ENCODE results near the gene GPRC5B.

The GPRC5B gene

DNA sequence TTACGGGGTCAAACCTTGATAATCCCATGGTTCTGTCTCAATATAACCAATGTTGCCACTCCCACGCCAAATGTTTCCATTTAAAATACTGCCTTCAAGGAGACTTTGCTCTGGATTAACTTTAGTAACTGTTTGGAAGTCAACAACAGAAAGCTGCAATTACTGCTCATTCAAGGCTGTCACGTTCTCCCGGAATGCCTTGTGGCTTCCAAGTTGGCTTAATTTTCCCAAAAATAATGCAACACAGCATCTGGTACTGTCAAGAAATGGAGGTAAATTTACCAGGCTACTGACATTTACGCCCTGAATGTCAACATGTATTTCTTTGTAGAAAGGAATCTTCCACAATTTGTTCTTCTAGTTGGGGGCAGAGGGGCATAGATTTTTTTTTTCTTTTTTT is 38.2 kb downstream of the GPRC5B start:
- DNase-seq (ENCODE audit: low read depth in 1 of 2, low spot score in 1 of 2), result no peak

DNA sequence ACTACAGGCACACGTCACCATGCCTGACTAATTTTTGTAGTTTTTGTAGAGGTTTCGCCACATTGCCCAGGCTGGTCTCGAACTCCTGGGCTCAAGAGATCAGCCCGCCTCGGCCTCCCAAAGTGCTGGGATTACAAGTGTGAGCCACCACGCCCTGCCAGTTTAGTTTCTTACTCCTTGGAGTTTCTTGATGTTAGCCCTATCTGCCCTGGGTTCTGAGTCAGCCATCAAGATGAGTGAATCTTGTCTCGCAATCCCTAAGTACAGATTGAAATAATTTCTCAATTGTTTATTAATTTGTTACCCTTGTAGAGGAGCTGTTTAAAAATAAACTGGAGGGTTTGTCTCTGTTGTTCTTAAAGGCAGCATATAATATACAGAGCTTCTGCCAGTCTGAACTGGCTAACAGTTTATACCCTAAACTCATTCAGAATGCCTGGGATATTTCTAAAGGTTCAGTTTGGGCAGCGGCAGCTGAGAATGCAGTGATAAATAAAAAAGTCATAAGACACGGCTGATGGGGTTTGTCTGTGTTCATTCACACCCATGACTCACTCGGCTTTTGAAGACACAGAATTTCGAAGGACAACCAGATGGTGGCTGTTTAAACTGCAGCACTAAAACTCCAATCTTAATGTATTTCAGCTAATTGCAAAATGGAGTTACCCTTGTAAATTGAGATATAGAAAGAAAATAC is 39.6 kb downstream of the GPRC5B start:
- DNase-seq (ENCODE audit: low read depth in 1 of 2, low spot score in 1 of 2), result no peak

DNA sequence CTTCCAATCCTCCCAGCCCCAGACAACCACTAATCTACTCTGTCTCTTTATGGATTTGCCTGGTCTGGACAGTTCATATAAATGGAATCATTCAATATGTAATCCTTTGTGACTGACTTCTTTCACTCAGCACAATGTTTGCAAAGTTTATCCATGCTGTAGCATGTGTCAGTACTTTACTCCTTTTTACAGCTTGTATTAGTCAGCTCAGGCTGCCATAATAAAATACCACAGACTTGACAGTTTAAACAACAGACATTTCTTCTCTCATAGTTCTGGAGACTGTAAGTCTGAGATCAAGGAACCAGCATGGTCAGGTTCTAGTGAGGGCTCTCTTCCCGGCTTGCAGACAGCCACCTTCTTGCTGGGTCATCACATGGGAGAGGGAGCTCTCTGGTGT is 41.3 kb downstream of the GPRC5B start:
- DNase-seq (ENCODE audit: low read depth in 1 of 2, low spot score in 1 of 2), result no peak

DNA sequence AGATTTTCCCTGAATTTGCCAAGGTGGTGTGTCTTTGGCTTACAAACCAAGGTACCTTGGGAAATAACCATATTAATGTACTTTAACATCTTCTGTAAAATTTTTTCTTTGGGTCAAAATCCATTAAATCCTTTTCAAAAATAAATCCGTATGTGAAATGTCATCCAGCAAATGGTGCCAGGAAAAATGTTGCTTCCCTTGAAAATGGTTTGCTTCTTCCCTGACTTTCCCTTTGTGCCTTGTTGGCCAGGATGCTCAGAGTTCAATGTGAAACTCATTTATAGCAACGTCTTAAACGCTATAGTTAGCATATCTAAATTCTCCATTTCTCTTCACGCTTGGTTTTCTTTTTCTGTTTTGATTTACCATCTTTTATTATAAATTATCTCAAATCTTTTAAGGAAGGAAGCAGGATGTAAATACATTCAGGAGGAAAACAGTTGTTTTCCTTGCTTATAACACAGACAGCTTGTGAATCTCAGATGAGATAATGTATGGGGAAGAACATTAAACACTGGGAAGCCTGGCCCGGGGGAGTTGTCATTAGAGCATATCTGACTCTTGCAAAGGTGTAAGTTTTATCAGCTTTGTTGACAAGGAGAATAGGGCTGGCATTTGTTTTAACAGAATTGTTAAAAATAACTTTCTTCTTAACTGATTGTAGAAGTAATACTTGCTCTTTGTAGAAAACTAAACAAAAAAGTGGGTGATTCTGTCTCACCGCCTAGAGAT is 42.1 kb downstream of the GPRC5B start:
- DNase-seq (ENCODE audit: low read depth in 1 of 2, low spot score in 1 of 2), result no peak

DNA sequence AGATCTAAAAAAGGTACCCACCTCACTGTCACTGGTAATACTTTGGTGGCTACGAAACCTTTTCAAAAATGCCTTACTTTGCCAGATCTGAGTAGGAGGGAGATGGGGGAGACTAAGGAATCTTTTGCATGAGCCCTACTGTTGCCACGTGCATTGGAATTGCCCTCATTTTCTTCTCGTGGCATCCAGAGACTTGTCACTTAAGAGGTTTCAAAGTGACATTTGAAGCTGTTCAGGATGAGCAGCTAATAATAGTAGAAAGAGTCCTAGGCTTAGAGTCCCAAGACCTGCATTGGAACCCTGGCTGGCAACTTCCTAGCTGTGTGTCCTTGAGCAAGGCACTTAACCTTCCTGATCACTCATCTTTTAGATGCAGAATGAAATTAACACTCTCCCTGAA is 43.5 kb downstream of the GPRC5B start:
- no peak for DNase-seq (ENCODE audit: low read depth in 1 of 2, low spot score in 1 of 2)

DNA sequence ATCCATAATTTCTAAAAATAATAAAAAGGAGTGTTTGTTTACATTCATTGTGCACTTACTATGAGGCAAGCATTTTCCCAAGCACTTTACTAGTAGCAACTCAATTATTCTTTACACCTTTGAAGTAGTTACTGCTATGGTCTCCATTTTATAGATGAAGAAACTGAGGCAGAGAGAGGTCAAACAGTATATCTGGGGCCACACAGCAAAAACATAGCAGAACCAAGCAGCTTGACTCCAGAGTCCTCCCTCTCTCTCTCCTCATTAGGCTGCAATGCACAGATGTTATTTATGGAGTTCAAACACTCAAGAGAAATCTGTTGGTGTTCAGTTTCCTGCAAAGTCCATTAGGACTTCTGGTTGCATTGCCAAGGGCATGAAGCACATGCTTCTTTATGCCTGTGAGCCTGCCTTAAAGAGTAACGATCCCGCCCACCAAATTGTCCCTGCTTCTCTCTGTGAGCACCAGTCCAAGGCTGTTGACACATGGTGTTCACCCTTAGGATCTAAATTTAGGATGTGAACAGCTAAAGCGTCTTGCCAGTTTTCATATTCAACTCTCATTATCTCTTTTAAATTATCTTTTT is 44.0 kb downstream of the GPRC5B start:
- no peak for DNase-seq (ENCODE audit: low read depth in 1 of 2, low spot score in 1 of 2)

DNA sequence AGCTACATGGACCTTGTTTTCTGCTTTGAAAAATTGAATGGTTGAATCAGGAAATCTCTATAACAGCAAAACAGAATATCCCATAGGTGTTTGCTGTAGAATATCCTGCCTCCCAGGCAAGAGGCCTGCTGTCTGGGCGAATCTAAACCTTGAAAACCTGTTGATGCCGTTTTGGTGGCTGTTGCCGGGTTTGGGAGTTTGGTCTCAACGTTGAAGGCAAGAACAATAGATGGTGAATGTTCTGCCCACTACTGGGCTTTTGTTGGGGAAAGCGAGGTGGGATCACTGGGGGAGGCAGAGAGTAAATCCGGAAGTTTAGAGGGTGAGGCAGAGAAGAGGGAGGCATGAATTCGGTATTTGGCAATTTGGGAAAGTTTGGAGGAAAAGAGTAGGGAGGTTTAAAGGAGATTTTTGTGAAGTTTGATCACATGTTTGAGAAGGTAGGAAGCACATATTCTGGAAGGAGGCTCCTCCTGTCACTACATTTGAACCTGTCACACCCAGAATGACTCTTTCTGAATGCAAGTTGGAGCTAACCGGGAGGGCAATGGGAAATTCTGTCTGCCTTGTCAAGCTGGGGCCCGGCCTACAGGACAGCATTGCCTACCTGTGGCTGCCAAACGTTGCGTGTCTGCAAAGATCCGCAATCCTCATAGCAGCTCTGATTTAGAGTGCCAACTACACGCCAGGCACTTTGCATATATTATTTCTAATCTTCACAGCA is 46.5 kb downstream of the GPRC5B start:
- DNase-seq (ENCODE audit: low read depth in 1 of 2, low spot score in 1 of 2), result no peak

DNA sequence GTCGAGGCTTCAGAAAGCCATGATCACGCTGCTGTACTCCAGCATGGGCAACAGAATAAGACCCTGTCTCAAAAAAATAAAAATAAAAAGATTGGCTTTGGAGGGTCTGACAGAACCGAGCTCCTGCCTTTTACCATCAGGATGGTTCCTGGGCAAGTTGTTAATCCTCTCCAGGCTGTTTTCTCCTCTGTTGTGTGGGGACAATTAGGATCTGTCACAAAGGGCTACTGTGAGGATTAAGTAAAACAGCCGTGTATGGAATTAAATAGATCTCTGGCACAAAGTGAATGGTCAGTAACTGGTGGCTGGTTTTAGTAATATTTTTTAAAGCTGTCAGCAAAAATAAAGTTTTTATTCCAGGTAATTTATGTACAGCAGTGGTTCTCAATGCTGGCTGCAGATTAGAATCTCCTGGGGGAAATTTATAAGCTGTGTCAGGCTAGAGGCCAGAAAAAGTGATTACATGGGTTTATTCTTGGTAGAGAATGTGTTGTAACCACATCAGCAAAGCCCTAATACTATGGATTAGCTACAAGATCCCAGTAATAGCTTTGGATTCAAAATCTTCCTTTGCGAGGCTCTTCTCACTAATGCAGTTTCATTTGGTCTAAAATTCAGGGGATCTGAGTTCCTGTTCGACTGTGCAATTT is 47.2 kb downstream of the GPRC5B start:
- no peak for DNase-seq (ENCODE audit: low read depth in 1 of 2, low spot score in 1 of 2)

DNA sequence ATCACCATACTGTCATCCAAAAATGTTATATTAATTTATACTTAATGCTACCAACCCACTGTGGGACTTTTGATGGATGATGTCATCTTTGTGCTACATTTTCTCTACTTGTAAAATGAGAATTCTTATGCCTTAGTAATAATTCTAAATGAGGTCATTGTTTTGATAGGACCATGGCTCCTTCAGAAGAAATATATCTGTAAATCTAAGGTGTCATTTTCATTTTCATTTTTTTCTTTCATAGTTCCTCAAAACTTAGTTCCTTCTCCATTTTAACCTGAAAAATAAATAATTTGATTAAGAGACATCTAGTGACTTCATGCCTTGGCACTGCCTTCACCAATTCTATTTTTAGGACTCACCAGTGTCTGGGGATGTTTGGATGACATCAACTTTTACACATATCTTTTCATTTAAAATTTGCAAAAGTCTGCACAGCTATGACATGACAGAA is 48.7 kb downstream of the GPRC5B start:
- DNase-seq (ENCODE audit: low read depth in 1 of 2, low spot score in 1 of 2), result no peak

DNA sequence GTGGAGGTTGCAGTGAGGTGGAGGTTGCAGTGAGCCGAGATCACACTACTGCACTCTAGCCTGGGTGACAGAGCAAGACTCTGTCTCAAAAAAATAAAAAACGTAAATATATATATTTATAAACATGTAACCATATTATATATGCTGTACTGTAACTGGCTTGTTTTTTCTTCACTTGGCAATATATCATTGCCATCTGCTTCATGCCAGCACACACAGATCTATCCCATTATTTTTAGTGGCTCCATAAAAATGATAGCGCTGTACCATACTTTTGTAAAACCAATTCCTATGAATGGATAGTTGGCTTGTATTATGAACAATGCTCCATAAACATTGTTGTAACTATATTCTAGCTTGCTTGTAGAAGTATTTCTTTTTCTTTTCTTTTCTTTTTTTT is 49.5 kb downstream of the GPRC5B start:
- no peak for DNase-seq (ENCODE audit: low read depth in 1 of 2, low spot score in 1 of 2)

DNA sequence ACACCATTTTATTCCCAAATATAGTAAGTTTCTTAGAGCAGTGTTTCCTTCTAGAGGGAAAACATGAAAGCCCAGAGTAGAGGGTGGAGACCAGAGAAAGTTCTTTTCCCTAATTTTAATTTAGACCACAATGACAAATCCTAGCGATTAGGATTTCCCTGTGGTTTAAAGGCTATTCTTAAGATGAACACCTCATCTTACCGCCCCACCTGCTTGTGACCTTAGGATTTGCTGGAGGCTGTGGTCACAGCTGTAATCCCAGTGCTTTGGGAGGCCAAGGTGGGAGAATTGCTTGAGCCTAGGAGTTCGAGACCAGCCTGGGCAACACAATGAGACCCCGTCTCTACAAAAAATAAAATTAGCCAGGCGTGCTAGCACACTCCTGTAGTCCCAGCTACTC is 51.1 kb downstream of the GPRC5B start:
- no peak for DNase-seq (ENCODE audit: low read depth in 1 of 2, low spot score in 1 of 2)

DNA sequence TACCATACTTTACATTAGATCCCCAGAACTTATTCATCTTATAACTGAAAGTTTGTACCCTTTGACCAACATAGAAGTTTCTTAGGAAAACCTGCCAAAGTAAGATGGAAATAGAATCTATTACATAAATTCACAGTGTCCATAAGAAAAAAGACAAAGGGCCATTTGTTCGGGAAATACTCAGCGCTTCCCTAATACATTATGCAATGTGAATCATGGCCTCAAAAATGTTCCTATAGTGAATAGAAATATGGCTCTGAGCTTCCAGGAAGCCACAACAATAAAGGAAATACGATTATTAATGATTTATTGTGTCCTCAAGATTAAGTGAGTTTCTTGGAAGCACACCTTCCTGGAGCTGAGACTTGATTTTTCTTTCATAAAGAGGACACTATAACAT is 51.5 kb downstream of the GPRC5B start:
- no peak for DNase-seq (ENCODE audit: low read depth in 1 of 2, low spot score in 1 of 2)

DNA sequence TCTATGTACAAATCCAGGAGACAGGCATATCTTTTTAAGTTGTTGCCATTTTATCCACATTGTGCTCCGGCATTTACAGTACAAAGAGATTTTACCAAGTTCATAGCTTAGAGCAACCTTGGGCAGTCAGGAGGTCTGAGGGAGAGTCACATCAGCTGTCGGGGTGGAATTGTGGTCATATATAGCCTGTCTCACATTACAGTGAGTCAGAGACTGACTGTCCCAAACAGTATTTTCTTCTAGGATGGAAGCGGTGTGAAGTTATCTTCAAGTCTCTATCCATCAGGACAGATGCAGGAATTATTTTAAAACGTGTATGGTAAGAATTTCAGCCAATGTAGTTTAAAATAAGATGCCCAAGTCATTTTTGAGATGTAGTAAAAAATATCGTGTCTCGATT is 53.0 kb downstream of the GPRC5B start:
- DNase-seq (ENCODE audit: low read depth in 1 of 2, low spot score in 1 of 2), result no peak

DNA sequence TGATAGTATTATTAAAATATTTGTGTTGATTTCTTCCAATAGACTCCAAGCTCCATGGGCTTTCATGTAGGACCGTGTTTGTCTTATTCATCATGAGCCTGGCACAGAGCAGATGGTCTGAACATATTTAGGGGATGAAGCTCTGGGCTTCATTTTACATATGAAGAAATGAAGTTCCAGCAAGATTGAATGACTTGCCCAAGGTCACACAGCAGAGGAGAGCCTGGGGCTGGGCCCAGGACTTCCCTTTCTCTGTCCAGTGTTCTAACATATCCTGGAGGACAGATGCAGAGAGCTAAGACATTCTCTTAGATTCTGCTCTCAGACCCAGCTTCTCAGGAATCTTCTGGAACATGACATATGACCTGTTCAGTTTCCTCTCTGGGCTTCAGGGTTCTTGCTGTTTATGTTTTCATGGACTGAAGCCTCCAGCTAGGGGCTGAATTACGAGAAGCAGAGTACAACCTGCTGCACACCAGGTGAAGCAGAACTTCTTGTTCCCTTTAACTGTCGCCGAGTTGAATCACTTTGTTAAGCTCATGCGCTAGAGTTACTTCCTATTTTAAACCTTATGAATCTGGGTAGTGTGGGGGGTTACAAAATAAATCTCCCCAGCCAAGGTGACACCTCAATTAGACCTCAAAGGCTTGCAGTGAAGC is 53.6 kb downstream of the GPRC5B start:
- DNase-seq (ENCODE audit: low read depth in 1 of 2, low spot score in 1 of 2), result no peak

DNA sequence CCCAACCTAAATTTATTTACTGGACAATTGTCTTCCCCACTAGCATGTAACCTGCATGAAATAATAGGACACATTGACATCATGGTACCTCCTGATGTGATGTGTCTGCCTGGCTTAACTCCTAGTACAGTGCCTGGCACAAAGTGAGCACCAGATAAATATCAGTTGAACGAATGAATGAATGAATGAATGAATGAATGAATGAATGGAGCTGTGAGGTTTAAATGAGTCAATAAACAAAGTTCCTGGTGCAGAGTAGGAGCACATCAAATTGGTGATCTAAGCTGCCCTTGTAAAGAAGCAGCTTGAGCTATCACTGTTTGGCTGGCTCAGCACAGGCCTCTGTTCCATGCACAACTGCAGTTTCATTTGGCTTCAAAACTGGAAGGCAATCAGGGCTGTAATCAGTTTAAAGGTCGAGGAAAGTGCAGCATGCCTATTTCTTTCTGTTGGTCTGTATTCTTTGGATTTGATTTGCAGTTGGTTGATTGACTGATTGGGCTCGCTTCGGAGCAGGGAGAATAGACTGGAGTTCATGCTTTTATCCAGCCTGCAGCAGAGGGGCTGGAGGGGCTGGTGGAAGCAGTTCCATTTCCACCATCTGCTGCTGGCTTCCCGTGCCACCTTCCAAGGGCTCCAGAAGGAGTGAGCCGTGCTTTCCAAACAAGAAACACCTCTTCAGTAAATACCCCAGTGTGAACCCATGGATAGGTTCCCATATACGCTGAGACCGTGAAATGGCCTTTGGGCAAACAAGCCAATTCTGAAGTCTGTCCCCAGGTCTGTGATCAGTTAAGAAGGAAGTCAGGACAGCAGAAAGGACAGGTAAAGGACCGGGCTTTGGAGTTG is 54.6 kb downstream of the GPRC5B start:
- DNase-seq (ENCODE audit: low read depth in 1 of 2, low spot score in 1 of 2), result no peak

DNA sequence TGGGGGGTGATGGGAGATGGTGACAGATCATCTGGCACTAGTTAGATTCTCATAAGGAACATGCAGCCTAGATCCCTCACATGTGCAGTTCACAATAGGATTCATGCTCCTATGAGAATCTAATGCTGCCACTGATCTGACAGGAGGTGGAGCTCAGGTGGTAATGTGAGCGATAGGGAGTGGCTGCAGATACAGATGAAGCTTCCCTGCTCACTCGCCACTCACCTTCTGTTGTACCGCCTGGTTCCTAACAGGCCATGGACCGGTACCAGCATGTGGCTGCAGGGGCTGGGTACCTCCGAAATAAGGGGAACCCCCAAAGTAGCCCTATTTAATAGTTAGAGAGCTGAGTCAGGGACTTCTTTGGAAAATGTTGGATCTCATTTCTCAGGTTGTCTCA is 60.4 kb downstream of the GPRC5B start:
- DNase-seq (ENCODE audit: low read depth in 1 of 2, low spot score in 1 of 2), result no peak

DNA sequence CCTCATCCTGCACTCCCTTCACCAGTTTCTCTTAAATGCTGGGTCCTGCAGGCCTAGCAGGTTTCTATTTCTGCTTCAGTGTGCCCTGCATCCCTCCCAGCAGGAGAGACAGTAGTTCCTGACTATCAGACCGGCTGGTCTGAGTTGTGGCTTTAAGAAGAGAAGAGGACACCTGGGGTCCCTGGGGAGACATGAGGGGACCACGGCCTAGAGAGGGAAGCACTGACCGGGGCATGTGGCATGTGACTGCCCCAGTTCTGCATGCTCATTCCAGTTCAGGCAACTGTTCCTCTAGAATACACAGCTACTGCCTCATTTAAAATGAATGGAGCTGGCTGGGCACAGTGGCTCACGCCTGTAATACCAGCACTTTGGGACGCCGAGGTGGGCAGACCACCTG is 61.3 kb downstream of the GPRC5B start:
- DNase-seq (ENCODE audit: low read depth in 1 of 2, low spot score in 1 of 2), result no peak

DNA sequence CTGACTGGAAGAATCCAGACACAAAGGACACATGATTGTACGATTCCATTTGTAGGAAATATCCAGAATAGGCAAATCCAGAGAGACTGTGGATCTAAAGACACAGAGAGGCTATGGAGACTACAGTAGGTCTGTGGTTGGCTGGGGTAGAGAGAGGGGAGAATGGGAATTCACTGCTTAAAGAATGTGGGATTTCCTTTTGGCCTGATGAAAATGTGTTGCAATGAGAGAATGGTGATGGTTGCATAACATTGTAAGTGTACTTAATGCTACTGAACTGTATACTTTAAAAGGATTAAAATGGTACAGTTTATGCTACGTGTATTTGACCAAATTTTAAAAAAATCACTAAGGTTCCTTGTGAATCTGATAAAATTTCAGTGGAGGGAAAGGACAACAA is 62.1 kb downstream of the GPRC5B start:
- no peak for DNase-seq (ENCODE audit: low read depth in 1 of 2, low spot score in 1 of 2)

DNA sequence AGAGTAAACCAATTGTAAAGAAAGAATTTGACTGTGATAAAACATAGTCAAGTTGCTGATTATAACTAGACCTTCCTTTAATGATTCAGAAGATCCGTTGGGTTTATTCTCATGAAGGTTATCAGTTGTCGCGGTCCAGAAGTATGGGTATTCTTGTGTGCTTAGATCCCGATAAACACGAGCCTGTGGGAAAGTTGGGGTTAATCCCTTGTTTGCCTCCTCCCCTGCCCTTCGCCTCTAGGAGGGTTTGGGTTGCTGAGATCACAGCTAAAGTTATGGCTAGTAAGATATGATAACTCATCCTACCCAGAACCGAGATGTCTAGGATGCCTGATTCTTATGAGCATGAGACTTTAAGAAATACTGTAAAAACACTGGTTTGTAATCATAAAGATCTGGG is 66.8 kb downstream of the GPRC5B start:
- no peak for DNase-seq (ENCODE audit: low read depth in 1 of 2, low spot score in 1 of 2)

DNA sequence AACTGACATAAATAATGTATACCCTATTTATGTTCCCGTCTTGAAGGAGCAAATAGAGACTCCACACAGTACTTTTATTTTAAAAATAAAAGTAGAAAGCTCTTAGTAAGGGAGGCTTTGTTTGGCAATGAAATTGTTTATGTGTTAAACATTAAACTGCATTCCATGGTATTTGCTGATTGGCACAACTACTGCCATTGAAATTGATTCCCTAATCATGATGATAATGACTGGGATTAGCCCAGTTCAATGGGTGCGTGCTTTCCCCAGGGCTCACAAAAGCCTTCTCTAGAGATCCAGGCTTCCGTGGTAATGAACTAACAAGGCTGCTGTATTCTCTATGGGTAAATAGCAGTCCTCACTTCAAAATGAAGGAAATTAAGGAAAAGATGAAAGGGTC is 67.5 kb downstream of the GPRC5B start:
- DNase-seq (ENCODE audit: low read depth in 1 of 2, low spot score in 1 of 2), result no peak
